K562 (cell line): Measurements from ENCODE around the gene NR4A2. TPM values are rescaled to one million over a fixed set of nuclear protein-coding genes. Genes with fewer than 3 reads are reported as not detected.

Source experiments
- ATAC-seq: fragments of 200-7000 bp; cut with Tn5 transposase; 3 replicates; pipeline ENCODE4 v1.9.1; 2020; ENCODE audit warnings: moderate library complexity
- BruUV-seq: library from RNA; stranded (reverse); fragments of 400-500 nt; replicated peaks from 2 replicates; lab custom pipeline; 2021; lab: Mats Ljungman, UMichigan
- CTCF ChIA-PET: fragments of 300-600 bp; formaldehyde crosslinking; extraction: SDS; loops from one replicate; lab custom pipeline; 2021; ENCODE audit warnings: low intra/inter-chr PET ratio; lab: Yijun Ruan, JAX
- POLR2A ChIA-PET: fragments of 300-600, 350-650 bp; sonication (Branson Sonifier 250); formaldehyde crosslinking; extraction: SDS; loops from one replicate; lab custom pipeline; 2021; ENCODE audit warnings: antibody characterized with exemption, inconsistent platforms; lab: Yijun Ruan, JAX
- DNase-seq, 4 experiments: peaks; one replicate each; pipeline versions ENCODE4 v3.0.0 to v3.0.0-alpha.2; 2011 to 2018; ENCODE audit warnings: low spot score in 3 of 4, mixed read lengths in 3 of 4; ENCODE audit errors: extremely low read depth in 1 of 4
- FAIRE-seq: peaks from 2 replicates; lab custom pipeline; 2011; peaks lifted over from hg19 to GRCh38; lab: Jason Lieb, UNC
- H2AFZ ChIP-seq: 2 replicates; pipeline ENCODE4 v1.6.0; 2011; ENCODE audit warnings: low read depth, low read length, control low read depth, inconsistent platforms
- H3K27ac ChIP-seq: fragments of 200-600 bp; 3 replicates; pipeline ENCODE4 v1.8.0; 2011; ENCODE audit warnings: low read depth, mild to moderate bottlenecking, control low read depth, inconsistent platforms, low read length, moderate library complexity, mixed read lengths; ENCODE audit errors: extremely low read depth
- H3K27me3 ChIP-seq, 2 experiments: fragments of 300-600 bp in 1 of 2; 2 replicates in 1 of 2; 3 replicates in 1 of 2; pipeline versions ENCODE4 v1.6.0 to v1.8.0; 2011; ENCODE audit warnings: inconsistent platforms in 2 of 2, low read length in 2 of 2, mild to moderate bottlenecking in 1 of 2, mixed read lengths in 1 of 2, moderate library complexity in 1 of 2; ENCODE audit not compliant: control insufficient read depth in 2 of 2, insufficient read depth in 2 of 2
- H3K36me3 ChIP-seq: fragments of 300-600 bp; 3 replicates; pipeline ENCODE4 v1.8.0; 2011; ENCODE audit warnings: mild to moderate bottlenecking, low read length, inconsistent platforms; ENCODE audit not compliant: control insufficient read depth, insufficient read depth
- H3K4me1 ChIP-seq, 2 experiments: fragments of 200-600 bp in 1 of 2; replicated peaks in 1 of 2; 2 replicates in 1 of 2; 3 replicates in 1 of 2; pipeline versions ENCODE4 v1.5.1 to v1.8.0; 2011; ENCODE audit warnings: inconsistent platforms in 2 of 2, low read length in 2 of 2, mild to moderate bottlenecking in 1 of 2, mixed read lengths in 1 of 2, moderate library complexity in 1 of 2; ENCODE audit not compliant: control insufficient read depth in 2 of 2, insufficient read depth in 2 of 2
- H3K4me2 ChIP-seq: 2 replicates; pipeline ENCODE4 v1.6.1; 2011; ENCODE audit warnings: low read length, control low read depth, inconsistent platforms, mixed read lengths; ENCODE audit not compliant: insufficient read depth
- H3K4me3 ChIP-seq: fragments of 200-600 bp; sonication (generic), shearing (Covaris generic); 2 replicates; pipeline ENCODE4 v1.5.1; 2016; ENCODE audit warnings: control low read depth, inconsistent platforms
- H3K79me2 ChIP-seq: fragments of 200-600 bp; 3 replicates; pipeline ENCODE4 v1.8.0; 2011; ENCODE audit warnings: low read length, inconsistent platforms; ENCODE audit not compliant: control insufficient read depth, insufficient read depth
- H3K9ac ChIP-seq, 2 experiments: 2 replicates each; pipeline versions ENCODE4 v1.6.0 to v1.6.1; 2011; ENCODE audit warnings: low read depth in 2 of 2, low read length in 2 of 2, control low read depth in 1 of 2, inconsistent platforms in 1 of 2, mild to moderate bottlenecking in 1 of 2, mixed read lengths in 1 of 2; ENCODE audit not compliant: insufficient read depth in 1 of 2
- H3K9me1 ChIP-seq: one replicate; pipeline ENCODE4 v1.6.0; 2011; ENCODE audit warnings: inconsistent platforms, mild to moderate bottlenecking, low read length, moderate library complexity; ENCODE audit not compliant: control insufficient read depth, insufficient read depth
- H3K9me3 ChIP-seq: replicated peaks from 2 replicates; pipeline ENCODE4 v1.5.1; 2011; ENCODE audit warnings: low read depth, low read length, inconsistent platforms; ENCODE audit not compliant: control insufficient read depth, insufficient read depth
- H4K20me1 ChIP-seq: replicated peaks from 2 replicates; pipeline ENCODE4 v1.6.1; 2011; ENCODE audit warnings: low read length, inconsistent platforms, mixed read lengths; ENCODE audit not compliant: control insufficient read depth, insufficient read depth
- CEBPB ChIP-seq: fragments of 450-650 bp; IDR thresholded peaks from 2 replicates; pipeline ENCODE4 v1.6.1; 2016; ENCODE audit warnings: missing genetic modification characterization, missing compliant biosample characterization
- CEBPG ChIP-seq, 3 experiments: fragments of 200-800 bp in 1 of 3; sonication (Bioruptor generic) in 1 of 3; sonication (generic) in 1 of 3; formaldehyde crosslinking in 1 of 3; IDR thresholded peaks in 2 of 3; conservative IDR thresholded peaks in 1 of 3; 2 replicates each; pipeline versions ENCODE4 v1.6.1 to v1.8.0; 2016 to 2022; ENCODE audit warnings: missing compliant biosample characterization in 2 of 3, missing genetic modification characterization in 2 of 3, mild to moderate bottlenecking in 1 of 3, missing genetic modification reagents in 1 of 3
- FOSL1 ChIP-seq: fragments of 200-800 bp; sonication (Bioruptor generic); conservative IDR thresholded peaks from 2 replicates; pipeline ENCODE4 v1.6.1; 2016; ENCODE audit warnings: missing genetic modification characterization, missing compliant biosample characterization
- NFYB ChIP-seq: IDR thresholded peaks from 2 replicates; pipeline ENCODE4 v1.6.1; 2011; ENCODE audit warnings: mild to moderate bottlenecking, moderate library complexity; ENCODE audit not compliant: insufficient read length; ENCODE audit errors: extremely low read depth
- ZNF551 ChIP-seq: fragments of 250-450 bp; sonication (Bioruptor Pico); IDR thresholded peaks from 2 replicates; pipeline ENCODE4 v1.5.0; 2021; ENCODE audit warnings: mild to moderate bottlenecking, moderate library complexity
- WGBS: fragments of 100-300 bp; shearing (Covaris generic); methylation state at CpG from one replicate; pipeline ENCODE4 v1.1.6; 2016; ENCODE audit warnings: low coverage, mixed read lengths; ENCODE audit not compliant: insufficient coverage; ENCODE audit errors: missing lambda C conversion rate; 5-methylcytosine and 5-hydroxymethylcytosine counted together
- in situ Hi-C: fragments of 300-500 bp; cut with MboI; formaldehyde crosslinking; loops from 4 replicates; pipeline ENCODE4 v1.15.0; 2018; ENCODE audit warnings: inconsistent platforms, mixed read lengths
- intact Hi-C: fragments of 100-400 bp; cut with micrococcal nuclease; formaldehyde crosslinking; loops from 2 replicates; pipeline ENCODE4 v1.14.2; 2022
- polyA plus RNA-seq, 8 experiments: library from polyadenylated mRNA; depleted of rRNA in 4 of 8; stranded (reverse) in 5 of 8; unstranded in 3 of 8; fragments of >200 nt; fragmentation: Nextera tagmentation in 2 of 8; fragmentation: Illumina TruSeq in 1 of 8; extraction: Ambion mirVana in 2 of 8; extraction: Trizol in 1 of 8; gene quantifications; 2 replicates each; pipeline versions ENCODE4 v1.2.1 to v1.2.3, GENCODE V29; 2011 to 2014; ENCODE audit warnings: inconsistent platforms in 1 of 8, missing spikeins in 1 of 8
- total RNA-seq, 7 experiments: library from RNA; depleted of rRNA in 6 of 7; stranded (reverse); fragments of >200 nt in 6 of 7; fragmentation: Illumina TruSeq in 2 of 7; extraction: Trizol in 2 of 7; gene quantifications; 2 replicates each; pipeline versions ENCODE4 v1.2.1 to v1.2.3, GENCODE V29; 2011 to 2021; ENCODE audit warnings: low replicate concordance in 1 of 7
- TF ChIP-seq, protein P1 (sequence below), 2 experiments: fragments of 450-650 bp in 1 of 2; sonication (generic) in 1 of 2; formaldehyde crosslinking in 1 of 2; IDR thresholded peaks in 1 of 2; conservative IDR thresholded peaks in 1 of 2; 2 replicates each; pipeline versions ENCODE4 v1.6.1 to v1.8.1; 2016 to 2023; ENCODE audit warnings: mild to moderate bottlenecking in 2 of 2, moderate library complexity in 2 of 2, inconsistent platforms in 1 of 2, missing genetic modification reagents in 1 of 2
- TF ChIP-seq, protein P2 (sequence below): sonication (generic); formaldehyde crosslinking; IDR thresholded peaks from 2 replicates; pipeline ENCODE4 v1.8.0; 2022; ENCODE audit warnings: mild to moderate bottlenecking, missing genetic modification reagents

NR4A2 gene
- total and polyA plus RNA-seq, 9 of the 15 experiments (the other 6 are each of a cell fraction or from before 2014, with no cell fraction given), result 0.94 to 5.1 (median 1.3) TPM

DNA sequence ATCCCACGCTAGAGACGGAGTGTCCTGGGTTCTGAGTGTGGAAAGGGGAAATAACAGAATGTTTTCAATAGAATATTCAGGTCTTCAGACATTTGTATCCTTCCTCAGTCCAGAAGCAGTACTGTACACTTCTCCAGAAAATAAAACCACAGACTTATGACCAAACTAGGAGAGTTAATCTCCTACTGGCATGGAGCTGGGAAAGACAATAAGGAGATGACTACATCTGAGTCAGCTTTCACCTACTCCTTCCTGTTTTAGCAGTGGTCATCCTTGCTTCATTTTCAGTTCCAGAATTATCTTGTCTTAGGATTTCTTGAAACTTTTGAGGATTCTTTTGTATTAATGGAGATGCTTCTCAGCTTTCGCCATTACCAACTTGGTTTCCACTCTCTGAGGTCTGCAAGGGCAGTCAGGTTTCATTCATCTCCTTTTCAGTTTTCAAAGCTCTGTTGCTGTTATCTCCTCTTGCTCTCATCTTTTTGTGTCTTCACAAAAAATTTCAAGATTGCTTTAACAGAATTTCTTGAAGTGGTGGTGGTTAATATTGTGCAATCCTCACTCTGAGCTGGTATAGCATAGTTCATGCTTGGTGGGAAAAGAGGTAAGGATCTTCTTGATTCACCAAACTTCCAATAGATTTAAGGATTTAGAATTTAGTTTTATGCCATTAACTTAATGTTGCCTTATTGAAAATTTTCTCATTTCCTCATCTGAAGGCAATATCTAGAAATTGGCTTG lies 23.7 kb upstream of the NR4A2 start:
- FAIRE-seq (peak; percentile 11), DNase-seq (no peak), ATAC-seq (no peak; the same call in 2 of the 3 replicates)
- TF ChIP-seq NFYB (no peak), CEBPB (tag) (peak; percentile 93), ZNF551 (CRISPR knock-in tag) (no peak), FOSL1 (tag) (peak; percentile 86), CEBPG (CRISPR knock-in tag; IDR thresholded peaks at IDR 0.05) (no peak), CEBPG (tag; conservative IDR thresholded peaks at IDR 0.05 in 1 of 2, IDR thresholded peaks at IDR 0.05 in 1 of 2) (peak; percentile 93 to 94)
- TF ChIP-seq, protein P1, sequence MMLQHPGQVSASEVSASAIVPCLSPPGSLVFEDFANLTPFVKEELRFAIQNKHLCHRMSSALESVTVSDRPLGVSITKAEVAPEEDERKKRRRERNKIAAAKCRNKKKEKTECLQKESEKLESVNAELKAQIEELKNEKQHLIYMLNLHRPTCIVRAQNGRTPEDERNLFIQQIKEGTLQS (IDR thresholded peaks at IDR 0.05), result peak; percentile 48
- TF ChIP-seq, protein P1 (CRISPR knock-in tag; conservative IDR thresholded peaks at IDR 0.05), result no peak
- TF ChIP-seq, protein P2, sequence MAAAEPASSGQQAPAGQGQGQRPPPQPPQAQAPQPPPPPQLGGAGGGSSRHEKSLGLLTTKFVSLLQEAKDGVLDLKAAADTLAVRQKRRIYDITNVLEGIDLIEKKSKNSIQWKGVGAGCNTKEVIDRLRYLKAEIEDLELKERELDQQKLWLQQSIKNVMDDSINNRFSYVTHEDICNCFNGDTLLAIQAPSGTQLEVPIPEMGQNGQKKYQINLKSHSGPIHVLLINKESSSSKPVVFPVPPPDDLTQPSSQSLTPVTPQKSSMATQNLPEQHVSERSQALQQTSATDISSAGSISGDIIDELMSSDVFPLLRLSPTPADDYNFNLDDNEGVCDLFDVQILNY (CRISPR knock-in tag), result no peak
- Histone ChIP-seq H3K4me3 (no peak overlapping the region), H3K79me2 (no peaks in the 10 kb centered on the region), H3K4me1 (no peaks in the 10 kb centered on the region), H2AFZ (peak overlapping the region; percentile 15; the same call in 1 of the 2 replicates), H4K20me1 (no peaks in the 10 kb centered on the region), H3K27me3 (0 out of 5 replicates have a peak, but pooled peaks cover 0 to 3% of the 10 kb centered on the region in 2 experiments), H3K9me3 (no peaks in the 10 kb centered on the region), H3K4me2 (no peak overlapping the region), H3K36me3 (no peaks in the 10 kb centered on the region), H3K9me1 (no peaks in the 10 kb centered on the region), H3K27ac (no peak overlapping the region), H3K9ac (no peak overlapping the region)
- ChIA-PET POLR2A (interaction anchor here (0.8 to 1.2 kb wide), 3 partner anchors 9 to 1478 kb away, joined by 3 to 7 read pairs (median 4); no protein-coding TSS in a partner anchor), CTCF (no interaction called here)
- no TSS peak for BruUV-seq
- intact Hi-C loops, result no loop called here
- WGBS, result 67% methylated on average over 3 of the region's 3 CpGs
- in situ Hi-C loops, result no loop called here
